HG03469 (cell line): Measurements from ENCODE around the gene GRIA1.

Source experiments
- ATAC-seq: cut with Tn5 transposase; IDR thresholded peaks from one replicate; pipeline ENCODE4 v1.9.1; 2021; ENCODE audit warnings: mild to moderate bottlenecking, moderate library complexity, moderate number of reproducible peaks; ENCODE audit not compliant: unreplicated experiment

GRIA1 gene

GRCh38 chr5:153601377-153601776, 110.9 kb downstream of the GRIA1 start:
- ATAC-seq: peak; percentile 62

- ATAC-seq: no peak
Measured at GRCh38 chr5:153605386-153605785, 114.9 kb downstream of the GRIA1 start.

DNA sequence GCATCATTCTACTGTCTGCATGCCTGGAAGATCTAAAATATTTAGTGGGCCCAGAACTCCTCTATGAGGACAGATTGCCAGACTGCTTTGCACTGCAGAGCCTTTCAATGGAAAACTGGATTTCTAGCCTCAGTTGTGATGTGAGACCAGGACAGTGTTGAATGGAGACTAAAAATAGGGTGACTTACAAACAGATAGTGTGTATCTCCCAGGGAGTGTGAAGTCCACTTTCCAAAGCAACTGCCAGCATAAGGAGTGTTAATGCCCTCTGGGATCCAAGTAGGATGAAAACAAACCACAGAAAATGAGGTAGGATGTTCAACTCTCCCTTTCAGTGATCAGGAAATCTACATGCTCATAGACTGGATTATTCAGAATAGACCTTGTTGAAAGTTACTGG, 119.5 kb downstream of the GRIA1 start:
- ATAC-seq: no peak

- ATAC-seq: no peak
Measured at GRCh38 chr5:153610811-153611210, 120.3 kb downstream of the GRIA1 start.

- ATAC-seq: no peak
Measured at GRCh38 chr5:153613144-153613543, 122.7 kb downstream of the GRIA1 start.

DNA sequence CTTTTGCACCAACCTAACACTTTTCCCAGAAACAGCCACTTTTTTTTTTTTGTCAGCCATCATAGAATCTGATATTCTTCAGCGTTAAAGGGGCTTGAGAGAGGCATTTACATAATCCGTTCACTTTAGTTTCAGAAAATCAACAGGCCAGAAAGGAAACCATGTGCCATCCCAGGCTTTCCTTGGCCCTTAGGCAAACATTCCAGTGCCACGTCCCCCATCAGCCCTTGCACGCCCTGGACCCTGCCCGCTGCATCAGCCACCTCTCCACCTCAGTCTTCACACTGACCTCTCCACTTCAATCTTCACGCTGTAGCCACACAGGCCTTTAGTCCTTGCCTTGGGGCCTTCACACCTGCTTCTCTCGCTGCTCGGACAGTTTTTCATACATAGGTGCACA, 123.2 kb downstream of the GRIA1 start:
- no peak for ATAC-seq

GRCh38 chr5:153617190-153617589, 126.7 kb downstream of the GRIA1 start:
- ATAC-seq: no peak

GRCh38 chr5:153618307-153618706, 127.8 kb downstream of the GRIA1 start:
- no peak for ATAC-seq

DNA sequence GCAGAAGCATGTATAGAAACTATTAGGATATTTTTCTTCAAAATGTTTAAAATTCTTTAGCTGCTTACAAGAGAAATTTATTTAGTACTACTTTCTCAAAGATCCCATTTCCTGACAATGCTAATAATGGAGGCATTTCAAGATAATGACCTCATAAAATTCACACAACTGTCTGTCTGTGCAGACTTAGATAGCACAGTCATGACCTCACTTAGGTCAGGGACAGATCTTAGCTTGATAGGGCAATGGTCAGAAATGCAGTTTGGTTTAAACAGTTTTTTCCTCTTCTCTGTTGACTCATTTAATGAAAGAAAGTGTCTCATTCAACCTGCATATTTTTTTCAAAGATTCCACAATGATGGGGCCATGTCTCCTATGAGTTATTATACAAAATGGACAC, 128.4 kb downstream of the GRIA1 start:
- ATAC-seq: no peak

DNA sequence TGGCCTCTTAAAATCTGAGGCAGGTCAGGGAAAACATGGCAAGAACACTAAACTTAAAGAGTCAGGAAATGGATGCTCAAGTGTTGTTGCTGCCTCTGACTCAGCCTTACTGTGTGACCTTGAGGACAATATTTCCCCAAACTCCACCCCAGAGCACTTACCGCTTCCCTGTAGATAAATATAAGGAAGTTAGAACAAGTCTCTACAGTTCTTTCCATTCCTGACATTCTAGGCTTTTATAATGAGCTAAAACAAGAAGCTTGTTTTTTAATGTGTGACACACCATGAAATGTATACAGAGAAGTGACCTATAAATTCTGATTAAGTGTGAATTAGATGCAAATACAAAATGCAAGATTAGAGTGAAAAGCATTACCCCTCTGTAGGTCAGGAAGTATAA, 129.3 kb downstream of the GRIA1 start:
- no peak for ATAC-seq

DNA sequence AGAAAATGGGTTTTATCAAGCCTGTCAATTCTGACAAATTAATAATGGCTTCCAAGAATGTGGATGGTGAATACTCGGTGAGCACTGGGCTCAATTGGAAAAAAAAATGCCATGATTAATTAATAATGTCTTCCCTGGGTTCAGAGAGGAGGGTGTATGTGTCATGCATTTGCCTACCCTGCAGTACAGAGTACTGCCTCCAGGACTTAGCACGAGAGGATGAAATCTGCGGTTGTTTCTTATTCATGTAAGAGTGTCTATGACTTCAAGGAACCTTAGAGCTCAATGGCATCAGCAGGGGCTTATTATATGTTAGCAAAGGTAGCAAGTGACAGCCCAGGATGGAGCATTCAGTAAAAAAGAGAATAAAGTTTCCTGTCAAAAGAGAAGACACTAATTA, 132.7 kb downstream of the GRIA1 start:
- no peak for ATAC-seq

- no peak for ATAC-seq
Measured at GRCh38 chr5:153623751-153624450, 133.4 kb downstream of the GRIA1 start.

GRCh38 chr5:153624451-153624765, 133.9 kb downstream of the GRIA1 start:
- ATAC-seq: no peak

GRCh38 chr5:153625826-153626354, 135.4 kb downstream of the GRIA1 start:
- ATAC-seq: no peak

DNA sequence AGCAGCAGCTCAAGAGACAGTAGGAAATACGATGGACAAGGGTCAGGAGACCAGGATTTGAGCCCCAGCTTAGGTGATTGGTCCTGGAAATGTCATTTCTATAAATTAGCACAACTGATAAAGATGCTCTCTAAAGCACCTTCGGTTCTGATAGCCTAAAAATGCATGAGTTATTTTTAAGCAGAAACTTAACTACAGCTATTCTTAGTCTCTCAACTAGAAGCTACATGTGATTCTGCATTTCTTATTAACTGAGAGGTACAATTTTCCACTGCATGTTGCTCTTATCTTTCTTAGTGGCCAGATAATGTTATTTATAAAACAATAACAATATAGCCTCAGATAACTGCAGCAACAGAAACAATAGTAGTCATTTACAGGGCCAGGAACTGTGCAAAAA, 136.4 kb downstream of the GRIA1 start:
- no peak for ATAC-seq

- ATAC-seq: no peak
Measured at GRCh38 chr5:153629027-153629895, 138.8 kb downstream of the GRIA1 start.

DNA sequence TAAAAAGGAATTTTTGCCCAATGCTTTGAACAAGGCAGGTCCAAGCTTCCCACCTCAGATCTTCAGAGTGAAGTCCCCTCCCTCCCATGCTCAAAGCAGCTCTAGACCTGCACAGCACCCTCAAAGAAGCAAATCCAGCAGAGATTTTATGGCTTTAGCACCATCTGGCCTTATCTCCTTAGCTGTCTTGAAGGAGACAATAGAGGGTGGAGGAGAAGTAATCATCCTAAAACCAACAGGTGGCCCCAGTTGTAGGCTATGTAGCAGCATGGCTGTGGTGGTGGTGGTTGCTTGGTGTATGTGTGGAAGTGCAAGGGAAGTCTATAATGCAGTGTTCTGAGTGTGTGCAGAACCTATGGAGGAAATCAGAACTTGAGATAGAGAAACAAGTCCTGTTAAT, 140.1 kb downstream of the GRIA1 start:
- ATAC-seq: no peak

DNA sequence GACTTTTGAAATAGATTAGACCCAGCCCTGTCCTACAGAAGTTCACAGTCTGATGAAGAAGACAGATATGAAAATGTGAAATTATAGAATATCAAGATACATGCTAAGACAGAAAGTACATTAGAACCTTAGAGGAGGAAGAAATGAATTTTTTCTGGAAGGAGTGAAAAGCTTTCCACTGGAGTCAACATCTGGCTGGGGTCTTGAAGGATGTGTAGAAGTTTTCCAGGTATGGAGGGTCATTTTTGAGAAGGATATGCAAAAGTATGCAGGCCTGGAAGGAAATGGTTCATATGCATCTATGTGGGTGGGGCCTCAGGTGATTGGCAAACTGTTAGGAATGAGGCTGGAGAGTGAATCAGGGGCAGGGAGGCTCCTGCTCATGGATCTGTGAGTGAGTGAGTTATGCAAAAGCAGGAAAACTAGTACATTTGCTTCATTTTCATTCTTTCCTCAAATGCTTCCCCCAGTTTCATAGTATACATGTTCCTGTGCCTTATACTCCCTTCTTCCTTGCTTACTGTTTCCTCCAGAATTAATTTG, 142.3 kb downstream of the GRIA1 start:
- ATAC-seq: no peak

GRCh38 chr5:153636670-153637451, 146.4 kb downstream of the GRIA1 start:
- ATAC-seq: no peak

- no peak for ATAC-seq
Measured at GRCh38 chr5:153640293-153640692, 149.8 kb downstream of the GRIA1 start.

DNA sequence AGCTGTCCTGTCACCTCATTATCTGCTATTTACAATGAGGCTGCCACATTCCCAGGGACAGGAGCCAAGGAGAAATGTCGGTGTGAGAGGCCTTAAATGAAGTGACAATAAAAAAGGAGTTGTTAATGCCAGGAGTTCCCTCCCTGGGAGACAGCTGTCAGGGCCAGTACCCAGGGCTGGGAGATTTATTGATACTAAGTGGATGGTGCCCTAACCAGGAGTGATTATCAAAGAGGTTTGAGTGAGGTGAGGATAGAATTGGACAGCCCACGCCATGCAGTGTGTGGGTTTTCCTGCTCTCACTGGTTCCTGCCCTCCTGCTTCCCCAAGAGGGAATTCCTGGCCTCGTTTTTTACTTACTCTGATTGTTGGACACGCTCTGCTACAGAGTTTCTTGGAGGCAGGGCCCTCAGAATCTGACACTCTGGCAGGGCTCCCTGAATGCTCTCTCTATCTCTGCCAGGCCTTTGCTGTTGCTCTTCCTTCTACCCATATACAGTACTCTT, 150.8 kb downstream of the GRIA1 start:
- ATAC-seq: no peak
